Hepatocyte (in vitro differentiated cells): ENCODE data around the gene BEST1. TPM values are rescaled to one million over a fixed set of nuclear protein-coding genes. Genes with fewer than 3 reads are reported as not detected.

Experiments
- DNase-seq: peaks from one replicate; pipeline ENCODE4 v3.0.0-alpha.2; 2016; ENCODE audit warnings: low spot score
- H2AFZ ChIP-seq: fragments of 200-600 bp; sonication (generic); 2 replicates; pipeline ENCODE4 v1.6.0; 2016; ENCODE audit warnings: antibody characterized with exemption, mild to moderate bottlenecking
- H3K27ac ChIP-seq: fragments of 200-600 bp; sonication (generic); 2 replicates; pipeline ENCODE4 v1.5.1; 2016; ENCODE audit warnings: mild to moderate bottlenecking
- H3K27me3 ChIP-seq: fragments of 200-600 bp; sonication (generic); 2 replicates; pipeline ENCODE4 v1.6.1; 2016
- H3K36me3 ChIP-seq: fragments of 200-600 bp; sonication (generic); replicated peaks from 2 replicates; pipeline ENCODE4 v1.5.1; 2016; ENCODE audit warnings: low read depth; ENCODE audit not compliant: insufficient read depth
- H3K4me1 ChIP-seq: fragments of 200-600 bp; sonication (generic); 2 replicates; pipeline ENCODE4 v1.5.1; 2016; ENCODE audit warnings: mild to moderate bottlenecking, moderate library complexity; ENCODE audit not compliant: insufficient read depth
- H3K4me2 ChIP-seq: fragments of 200-600 bp; sonication (generic); 2 replicates; pipeline ENCODE4 v1.6.0; 2016
- H3K4me3 ChIP-seq: fragments of 200-600 bp; sonication (generic); 2 replicates; pipeline ENCODE4 v1.5.1; 2016; ENCODE audit warnings: mild to moderate bottlenecking
- H3K79me2 ChIP-seq: fragments of 200-600 bp; sonication (generic); 2 replicates; pipeline ENCODE4 v1.6.0; 2017; ENCODE audit warnings: mild to moderate bottlenecking
- H3K9me2 ChIP-seq: fragments of 200-600 bp; sonication (generic); replicated peaks from 2 replicates; pipeline ENCODE4 v1.6.0; 2017; ENCODE audit warnings: mild to moderate bottlenecking; ENCODE audit not compliant: insufficient read depth
- H3K9me3 ChIP-seq: fragments of 200-600 bp; sonication (generic); 2 replicates; pipeline ENCODE4 v1.5.1; 2016; ENCODE audit warnings: low read depth, mild to moderate bottlenecking
- H4K20me1 ChIP-seq: fragments of 200-600 bp; sonication (generic); 2 replicates; pipeline ENCODE4 v1.6.0; 2016; ENCODE audit warnings: mild to moderate bottlenecking; ENCODE audit not compliant: insufficient read depth, poor library complexity, severe bottlenecking
- CTCF ChIP-seq: fragments of 200-600 bp; sonication (generic); IDR thresholded peaks from 2 replicates; pipeline ENCODE4 v1.5.1; 2016; ENCODE audit warnings: antibody characterized with exemption, mild to moderate bottlenecking; ENCODE audit not compliant: poor library complexity
- EZH2 ChIP-seq: fragments of 200-600 bp; sonication (generic); IDR thresholded peaks from 2 replicates; pipeline ENCODE4 v1.6.1; 2016; ENCODE audit warnings: antibody characterized with exemption, mild to moderate bottlenecking, borderline replicate concordance
- EZH2phosphoT487 ChIP-seq: fragments of 200-600 bp; sonication (generic); IDR thresholded peaks from one replicate; pipeline ENCODE4 v1.6.1; 2018; ENCODE audit warnings: antibody characterized with exemption, mild to moderate bottlenecking, low read depth, moderate library complexity; ENCODE audit not compliant: unreplicated experiment, severe bottlenecking
- WGBS: methylation state at CpG from one replicate; pipeline ENCODE4 v1.1.6; 2016; ENCODE audit warnings: low lambda C conversion rate; ENCODE audit errors: missing lambda C conversion rate; 5-methylcytosine and 5-hydroxymethylcytosine counted together
- polyA plus RNA-seq: library from polyadenylated mRNA; unstranded; fragments of >200 nt; fragmentation: Nextera tagmentation; extraction: Ambion mirVana; gene quantifications from 2 replicates; pipeline ENCODE4 v1.2.1, GENCODE V29; 2016
- total RNA-seq: library from RNA; depleted of rRNA; stranded (reverse); fragments of >200 nt; gene quantifications from 2 replicates; pipeline ENCODE4 v1.2.3, GENCODE V29; 2014

Gene BEST1
- total and polyA plus RNA-seq, 2 experiments from 2014 or later: 3.5 to 5.7 TPM

GRCh38 chr11:61922539-61922938 is 27.6 kb upstream of the BEST1 start:
- Histone ChIP-seq H3K4me1 (peaks cover 42% of the 10 kb centered on the region), H3K4me2 (peak overlapping the region; percentile 63)
- TF ChIP-seq EZH2: no peak
- no peak for TF ChIP-seq EZH2phosphoT487
- no peak for TF ChIP-seq CTCF

GRCh38 chr11:61923166-61924063 is 26.7 kb upstream of the BEST1 start:
- H3K4me1 ChIP-seq: peaks cover 42% of the 10 kb centered on the region
- DNase-seq: peak; percentile 94
- 16% methylated on average over 18 of the region's 18 CpGs for WGBS
- no peaks in the 10 kb centered on the region for H3K27me3 ChIP-seq
- H2AFZ ChIP-seq: no peak overlapping the region
- H3K27ac ChIP-seq: peak overlapping the region; percentile 97
- no peaks in the 10 kb centered on the region for H4K20me1 ChIP-seq
- H3K4me3 ChIP-seq: no peak overlapping the region
- H3K9me2 ChIP-seq: no peaks in the 10 kb centered on the region
- H3K4me2 ChIP-seq: peak overlapping the region; percentile 63
- H3K79me2 ChIP-seq: no peaks in the 10 kb centered on the region
- no peaks in the 10 kb centered on the region for H3K9me3 ChIP-seq
- TF ChIP-seq EZH2phosphoT487 (no peak), EZH2 (no peak), CTCF (no peak)
- no peaks in the 10 kb centered on the region for H3K36me3 ChIP-seq

More at GRCh38 chr11:61922539-61922938, 27.6 kb upstream of the BEST1 start:
- Histone ChIP-seq H3K79me2 (peaks cover 4% of the 10 kb centered on the region), H3K9me3 (no peaks in the 10 kb centered on the region), H3K9me2 (no peaks in the 10 kb centered on the region), H3K27me3 (no peaks in the 10 kb centered on the region), H3K27ac (peak overlapping the region; percentile 97), H2AFZ (no peak overlapping the region), H3K36me3 (no peaks in the 10 kb centered on the region), H3K4me3 (no peak overlapping the region), H4K20me1 (no peaks in the 10 kb centered on the region)
- 38% methylated on average over 6 of the region's 6 CpGs for WGBS
- DNase-seq: peak; percentile 82

DNA sequence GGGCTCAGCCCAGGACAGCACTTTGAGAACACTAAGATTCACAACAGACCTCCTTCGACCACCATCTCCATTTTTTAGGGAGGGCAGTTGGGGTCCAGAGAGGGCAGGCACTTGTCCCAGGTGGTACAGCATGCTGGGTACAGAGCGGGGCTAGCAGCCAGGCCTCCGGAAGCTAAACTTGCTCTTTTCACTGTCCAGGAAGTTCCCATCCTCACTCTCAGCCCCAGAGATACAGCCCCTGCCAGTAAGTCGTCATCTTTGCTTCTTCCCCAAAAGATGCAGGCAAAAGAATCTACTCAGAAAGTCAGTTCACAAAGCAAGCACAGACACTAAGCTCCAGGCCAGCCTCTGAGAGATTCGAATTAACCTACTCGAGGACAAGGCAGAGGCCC is 26.1 kb upstream of the BEST1 start:
- Histone ChIP-seq H3K36me3 (no peaks in the 10 kb centered on the region), H3K9me2 (no peaks in the 10 kb centered on the region), H4K20me1 (no peaks in the 10 kb centered on the region), H2AFZ (no peak overlapping the region), H3K4me1 (peaks cover 40% of the 10 kb centered on the region), H3K4me2 (peak overlapping the region; percentile 63), H3K79me2 (no peaks in the 10 kb centered on the region), H3K27ac (peak overlapping the region; percentile 97), H3K4me3 (no peak overlapping the region), H3K27me3 (no peaks in the 10 kb centered on the region), H3K9me3 (no peaks in the 10 kb centered on the region)
- WGBS: 71% methylated on average over 6 of the region's 6 CpGs
- TF ChIP-seq CTCF: no peak
- no peak for TF ChIP-seq EZH2
- no peak for TF ChIP-seq EZH2phosphoT487
- no peak for DNase-seq
